ENCODE results near the gene SCN3A.

Gene SCN3A

GRCh38 chr2:165185633-165186032, 18.2 kb downstream of the SCN3A start:
- no peak for DNase-seq

- DNase-seq = no peak
Observed at GRCh38 chr2:165182029-165182428, 21.8 kb downstream of the SCN3A start.

GRCh38 chr2:165176780-165177179, 27.1 kb downstream of the SCN3A start:
- DNase-seq = no peak

GRCh38 chr2:165173215-165173614, 30.6 kb downstream of the SCN3A start:
- no peak for DNase-seq

GRCh38 chr2:165164201-165164600, 39.6 kb downstream of the SCN3A start:
- DNase-seq = no peak

- DNase-seq = no peak
Observed at GRCh38 chr2:165163761-165164160, 40.1 kb downstream of the SCN3A start.

GRCh38 chr2:165162466-165162865, 41.4 kb downstream of the SCN3A start:
- DNase-seq = no peak

- no peak for DNase-seq
Observed at GRCh38 chr2:165161510-165161909, 42.3 kb downstream of the SCN3A start.

- no peak for DNase-seq
Observed at GRCh38 chr2:165157160-165157559, 46.7 kb downstream of the SCN3A start.

GRCh38 chr2:165155152-165155551, 48.7 kb downstream of the SCN3A start:
- no peak for DNase-seq

- no peak for DNase-seq
Observed at GRCh38 chr2:165149439-165149838, 54.4 kb downstream of the SCN3A start.

GRCh38 chr2:165147186-165148045, 56.4 kb downstream of the SCN3A start:
- DNase-seq = no peak

- no peak for DNase-seq
Observed at GRCh38 chr2:165144315-165144714, 59.5 kb downstream of the SCN3A start.

GRCh38 chr2:165141601-165142354, 62.1 kb downstream of the SCN3A start:
- no peak for DNase-seq

GRCh38 chr2:165126244-165126643, 77.6 kb downstream of the SCN3A start:
- no peak for DNase-seq

- DNase-seq = no peak
Observed at GRCh38 chr2:165122521-165122920, 81.3 kb downstream of the SCN3A start.

GRCh38 chr2:165120740-165121467, 82.9 kb downstream of the SCN3A start:
- DNase-seq = no peak

GRCh38 chr2:165115258-165115657, 88.6 kb downstream of the SCN3A start:
- DNase-seq = no peak

GRCh38 chr2:165114346-165114939, 89.4 kb downstream of the SCN3A start:
- no peak for DNase-seq

GRCh38 chr2:165113414-165113813, 90.4 kb downstream of the SCN3A start:
- no peak for DNase-seq

- no peak for DNase-seq
Observed at GRCh38 chr2:165112789-165113188, 91.1 kb downstream of the SCN3A start.

- peak; percentile 17 for DNase-seq
Observed at GRCh38 chr2:165112133-165112573, 91.7 kb downstream of the SCN3A start.

GRCh38 chr2:165110394-165110793, 93.5 kb downstream of the SCN3A start:
- DNase-seq = no peak

Data from NCI-H1048 (cell line).